Thyroid gland (tissue), 4 donors: ENCODE measurements around the gene ANKRD34A. TPM values are rescaled to one million over a fixed set of nuclear protein-coding genes. Genes with fewer than 3 reads are reported as not detected.

Experiments used
- DNase-seq, 2 donors: peaks; one replicate each; pipeline ENCODE4 v3.0.0-alpha.2; 2019
- H3K27ac ChIP-seq, 3 donors: fragments of 200-600 bp; sonication (generic); 1 replicate in 2 of 3; 2 replicates in 1 of 3; pipeline ENCODE4 v1.5.1; 2016 to 2019; ENCODE audit warnings: mild to moderate bottlenecking in 1 of 3, moderate library complexity in 1 of 3
- H3K27me3 ChIP-seq: fragments of 200-600 bp; sonication (generic); one replicate; pipeline ENCODE4 v1.5.1; 2019
- H3K36me3 ChIP-seq, 2 donors: fragments of 200-600 bp; sonication (generic); one replicate each; pipeline ENCODE4 v1.5.1; 2016 to 2019
- H3K4me1 ChIP-seq, 2 donors: fragments of 200-600 bp; sonication (generic); one replicate each; pipeline ENCODE4 v1.5.1; 2017 to 2019
- H3K4me3 ChIP-seq, 3 donors: fragments of 200-600 bp; sonication (generic); replicated peaks in 1 of 3; 1 replicate in 2 of 3; 2 replicates in 1 of 3; pipeline ENCODE4 v1.5.1; 2016; ENCODE audit warnings: mild to moderate bottlenecking in 1 of 3
- H3K9me3 ChIP-seq: fragments of 200-600 bp; sonication (generic); one replicate; pipeline ENCODE4 v1.5.1; 2017
- POLR2A ChIP-seq, 2 donors: fragments of 450-650 bp; IDR thresholded peaks; one replicate each; pipeline ENCODE4 v1.6.1; 2017; ENCODE audit warnings: antibody characterized with exemption in 2 of 2, mild to moderate bottlenecking in 2 of 2, moderate library complexity in 1 of 2
- WGBS, 2 donors: methylation state at CpG; one replicate each; pipeline ENCODE4 v1.1.5; 2017; 5-methylcytosine and 5-hydroxymethylcytosine counted together
- intact Hi-C: fragments of 100-400 bp; cut with DNase I; formaldehyde crosslinking; loops from one replicate; pipeline ENCODE4 v1.15.1; 2023
- total RNA-seq, 4 donors: library from RNA; depleted of rRNA; stranded (reverse); fragments of >200 nt; gene quantifications; one replicate each; pipeline ENCODE4 v1.2.3, GENCODE V29; 2016
- TF ChIP-seq, protein P1 (sequence below), 6 experiments: fragments of 200-600 bp in 3 of 6; fragments of 450-650 bp in 3 of 6; sonication (generic) in 3 of 6; IDR thresholded peaks; one replicate each; pipeline ENCODE4 v1.5.1; 2016 to 2019; ENCODE audit warnings: antibody characterized with exemption in 6 of 6, mild to moderate bottlenecking in 2 of 6, inconsistent platforms in 1 of 6, moderate library complexity in 1 of 6

Gene ANKRD34A
- 1 to 10 TPM in 2 of 4 donors, under 1 TPM in 2; 0.13 to 2.0 (median 0.97) TPM for total RNA-seq

DNA sequence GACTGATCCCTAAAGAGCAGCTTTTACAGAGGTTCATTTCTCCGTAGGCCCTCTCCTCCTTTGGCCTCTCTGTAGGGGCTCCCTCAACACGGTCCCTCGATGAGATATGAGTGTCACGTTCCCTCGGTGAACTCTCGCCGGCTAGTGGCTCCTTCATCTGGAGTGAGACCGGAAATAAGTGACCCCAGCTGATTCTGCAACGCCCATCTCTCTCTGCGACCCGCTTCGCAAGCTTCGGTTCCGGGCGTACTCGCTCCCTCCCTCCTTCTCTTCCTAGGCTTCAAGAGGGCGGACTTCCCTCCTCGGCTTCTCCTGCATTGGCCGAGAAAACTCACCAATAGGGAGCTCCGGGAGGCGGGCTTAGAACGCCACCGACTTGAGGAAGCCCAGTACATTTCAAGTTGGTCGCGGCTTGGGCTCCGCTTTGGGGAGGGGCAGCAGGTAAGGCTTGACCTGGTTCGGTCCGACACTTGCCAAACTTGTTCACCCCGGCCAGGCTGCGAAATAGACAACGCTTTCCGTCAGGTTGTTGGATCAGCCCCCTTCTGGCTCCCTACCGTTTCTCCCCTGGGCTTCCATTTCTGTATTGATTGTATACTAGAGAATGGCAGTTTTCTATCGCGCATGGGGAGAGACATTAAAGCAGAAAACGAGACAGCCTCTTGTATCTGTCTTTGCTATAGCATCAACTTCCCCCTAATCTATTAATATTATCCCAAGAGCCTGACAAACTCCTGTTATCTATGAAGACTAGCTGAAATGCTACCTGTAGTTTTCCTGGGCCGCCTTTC lies at the start of gene ANKRD34A, which contains the start of gene POLR3GL:
Gene ANKRD34A, minus strand, starts transcription at position 248 of the 791 bp plus-strand sequence. CDS start 2,816 bp downstream, outside the sequence.
Gene POLR3GL, plus strand, starts transcription at position 363 of the 791 bp plus-strand sequence. CDS start 10,176 bp downstream, outside the sequence.
- peak within 1 kb of the TSS; percentile 15 to 57 (median 48) for H3K4me3 ChIP-seq
- 2% methylated on average over 31 to 37 of the region's 37 CpGs for WGBS, 2 donors
- peaks cover 18 to 32% of the 10 kb centered on the region in 2 donors for H3K4me1 ChIP-seq
- no peaks in the 10 kb centered on the region for H3K9me3 ChIP-seq
- TF ChIP-seq POLR2A (IDR thresholded peaks at IDR 0.05): peak in 1 of 2 donors; percentile 98
- TF ChIP-seq, protein P1, sequence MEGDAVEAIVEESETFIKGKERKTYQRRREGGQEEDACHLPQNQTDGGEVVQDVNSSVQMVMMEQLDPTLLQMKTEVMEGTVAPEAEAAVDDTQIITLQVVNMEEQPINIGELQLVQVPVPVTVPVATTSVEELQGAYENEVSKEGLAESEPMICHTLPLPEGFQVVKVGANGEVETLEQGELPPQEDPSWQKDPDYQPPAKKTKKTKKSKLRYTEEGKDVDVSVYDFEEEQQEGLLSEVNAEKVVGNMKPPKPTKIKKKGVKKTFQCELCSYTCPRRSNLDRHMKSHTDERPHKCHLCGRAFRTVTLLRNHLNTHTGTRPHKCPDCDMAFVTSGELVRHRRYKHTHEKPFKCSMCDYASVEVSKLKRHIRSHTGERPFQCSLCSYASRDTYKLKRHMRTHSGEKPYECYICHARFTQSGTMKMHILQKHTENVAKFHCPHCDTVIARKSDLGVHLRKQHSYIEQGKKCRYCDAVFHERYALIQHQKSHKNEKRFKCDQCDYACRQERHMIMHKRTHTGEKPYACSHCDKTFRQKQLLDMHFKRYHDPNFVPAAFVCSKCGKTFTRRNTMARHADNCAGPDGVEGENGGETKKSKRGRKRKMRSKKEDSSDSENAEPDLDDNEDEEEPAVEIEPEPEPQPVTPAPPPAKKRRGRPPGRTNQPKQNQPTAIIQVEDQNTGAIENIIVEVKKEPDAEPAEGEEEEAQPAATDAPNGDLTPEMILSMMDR (IDR thresholded peaks at IDR 0.05): no peak
- H3K27ac ChIP-seq: peak within 1 kb of the TSS; percentile 75 to 98 (median 87)
- no peaks in the 10 kb centered on the region for H3K36me3 ChIP-seq
- H3K27me3 ChIP-seq: no peaks in the 10 kb centered on the region
- peak; percentile 99 to 100 for DNase-seq
- intact Hi-C loops: loop anchor here (10.0 kb wide), 1 partner anchor 50 kb away; no protein-coding TSS in a partner anchor

DNA sequence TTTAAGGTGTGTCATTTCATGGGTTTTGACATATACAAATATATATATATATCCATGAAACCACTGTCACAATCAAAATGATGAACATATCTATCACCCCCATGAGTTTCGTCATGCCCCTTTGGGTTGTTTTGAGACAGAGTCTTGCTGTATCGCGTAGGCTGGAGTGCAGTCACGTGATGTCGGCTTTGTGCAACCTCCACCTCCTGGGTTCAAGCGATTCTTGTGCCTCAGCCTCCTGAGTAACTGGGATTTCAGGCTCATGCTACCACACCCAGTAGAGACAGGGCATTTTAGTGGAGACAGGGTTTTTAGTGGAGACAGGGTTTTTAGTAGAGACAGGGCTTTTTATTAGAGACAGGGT lies 49.2 kb upstream of the ANKRD34A start:
- H3K4me3 ChIP-seq: no peak overlapping the region
- no peaks in the 10 kb centered on the region for H3K36me3 ChIP-seq
- H3K4me1 ChIP-seq: peaks cover 15 to 21% of the 10 kb centered on the region in 2 donors
- DNase-seq: no peak
- H3K27ac ChIP-seq: no peak overlapping the region
- intact Hi-C loops: loop anchor here (5.0 to 10.0 kb wide), 2 partner anchors 49 to 121 kb away; partner anchors contain the start of genes ANKRD34A and POLR3GL
- TF ChIP-seq, protein P1 (IDR thresholded peaks at IDR 0.05): no peak
- no peak for TF ChIP-seq POLR2A (IDR thresholded peaks at IDR 0.05)
- 69 to 77% methylated on average over 6 of the region's 6 CpGs for WGBS, 2 donors
- H3K27me3 ChIP-seq: no peaks in the 10 kb centered on the region
- H3K9me3 ChIP-seq: no peaks in the 10 kb centered on the region

DNA sequence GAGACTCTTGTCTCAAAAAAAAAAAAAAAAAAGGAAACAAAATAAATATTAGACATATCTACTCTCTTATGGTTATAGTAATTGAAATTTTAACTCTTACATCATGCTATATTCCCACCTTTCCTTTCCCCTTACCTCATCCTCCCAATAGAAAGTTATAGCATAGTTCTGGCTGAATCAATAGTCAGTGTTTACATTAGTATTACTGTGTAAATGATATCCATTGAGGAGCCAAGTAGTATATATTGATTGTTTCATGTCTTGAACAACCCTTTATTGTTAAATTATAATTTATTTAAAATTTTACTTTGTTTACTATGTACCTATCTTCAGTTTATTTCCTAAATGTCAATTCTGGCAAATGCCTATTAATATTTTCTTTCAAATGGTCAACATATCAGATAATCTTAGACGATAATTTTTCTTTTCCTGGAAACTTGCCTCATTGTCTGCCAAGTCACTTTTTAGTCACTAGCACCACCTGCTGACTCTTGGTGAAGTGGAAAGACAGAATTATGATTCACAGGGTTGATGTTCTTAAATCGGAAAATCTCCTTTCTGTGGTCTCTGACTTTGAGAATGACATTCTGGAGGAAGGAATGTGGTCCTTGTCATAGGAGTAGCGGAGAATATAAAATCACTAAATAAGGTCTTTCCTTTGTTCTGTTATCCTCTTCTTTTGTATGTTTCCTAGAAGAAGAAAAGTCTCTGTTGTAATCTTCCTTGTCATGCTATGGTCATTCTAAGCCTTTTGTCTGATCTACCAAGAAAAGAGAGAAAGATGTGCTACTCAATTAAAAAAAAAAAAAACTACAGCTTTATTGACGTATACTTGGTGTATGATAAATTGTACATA lies 48.6 kb upstream of the ANKRD34A start:
- 10 to 13% methylated on average over 4 of the region's 4 CpGs for WGBS, 2 donors
- Histone ChIP-seq H3K4me3 (no peak overlapping the region), H3K27me3 (no peaks in the 10 kb centered on the region), H3K9me3 (no peaks in the 10 kb centered on the region), H3K4me1 (peaks cover 15 to 24% of the 10 kb centered on the region in 2 donors), H3K36me3 (no peaks in the 10 kb centered on the region), H3K27ac (no peak overlapping the region)
- DNase-seq: peak; percentile 46 to 51
- TF ChIP-seq POLR2A (IDR thresholded peaks at IDR 0.05): no peak
- TF ChIP-seq, protein P1 (IDR thresholded peaks at IDR 0.05): peak; percentile 40 to 91 (median 83)
- intact Hi-C loops: loop anchor here (5.0 to 10.0 kb wide), 2 partner anchors 48 to 121 kb away; partner anchors contain the start of genes ANKRD34A and POLR3GL

DNA sequence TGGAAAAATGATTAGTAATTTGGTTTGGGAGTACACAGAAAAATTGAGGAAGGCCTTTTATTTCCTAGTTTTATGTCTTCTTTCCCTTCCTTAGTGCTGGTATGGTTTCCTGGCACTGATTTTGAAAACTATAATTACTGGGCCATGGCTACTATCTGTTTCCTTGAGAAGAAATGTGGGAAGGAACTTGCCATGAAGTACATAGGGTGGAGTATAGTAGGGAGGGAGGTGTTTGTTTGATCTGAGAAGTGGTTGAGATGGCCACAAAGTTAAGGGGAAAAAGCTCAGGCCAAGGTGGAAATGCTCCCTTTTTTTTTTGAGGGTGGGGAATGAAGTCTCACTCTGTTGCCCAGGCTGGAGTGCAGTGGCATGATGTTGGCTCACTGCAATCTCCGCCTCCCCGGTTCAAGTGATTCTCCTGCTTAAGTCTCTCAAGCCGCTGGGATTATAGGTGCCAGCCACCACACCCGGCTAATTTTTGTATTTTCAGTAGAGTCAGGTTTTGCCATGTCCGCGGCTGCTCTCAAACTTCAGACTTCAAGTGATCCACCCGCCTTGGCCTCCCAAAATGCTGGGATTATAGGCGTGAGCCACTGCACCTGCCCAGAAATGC lies 45.9 kb upstream of the ANKRD34A start:
- DNase-seq: peak; percentile 86 to 90
- WGBS, 2 donors: 42 to 44% methylated on average over 8 of the region's 8 CpGs
- Histone ChIP-seq H3K4me3 (no peak overlapping the region), H3K9me3 (no peaks in the 10 kb centered on the region), H3K27ac (peak overlapping the region; percentile 62 to 96 (median 64)), H3K36me3 (no peaks in the 10 kb centered on the region), H3K4me1 (peaks cover 15 to 42% of the 10 kb centered on the region in 2 donors), H3K27me3 (no peaks in the 10 kb centered on the region)
- intact Hi-C loops: loop anchor here (5.0 to 10.0 kb wide), 2 partner anchors 45 to 118 kb away; partner anchors contain the start of genes ANKRD34A and POLR3GL
- TF ChIP-seq, protein P1 (IDR thresholded peaks at IDR 0.05): no peak
- peak in 1 of 2 donors; percentile 24 for TF ChIP-seq POLR2A (IDR thresholded peaks at IDR 0.05)
